Measurements from ENCODE around the gene MUC12.
"Not testable (repeated sequence)": the region's sequence is repeated elsewhere in the genome, so short reads cannot be mapped to it uniquely, and the experiment has no call there.

The MUC12 gene

DNA sequence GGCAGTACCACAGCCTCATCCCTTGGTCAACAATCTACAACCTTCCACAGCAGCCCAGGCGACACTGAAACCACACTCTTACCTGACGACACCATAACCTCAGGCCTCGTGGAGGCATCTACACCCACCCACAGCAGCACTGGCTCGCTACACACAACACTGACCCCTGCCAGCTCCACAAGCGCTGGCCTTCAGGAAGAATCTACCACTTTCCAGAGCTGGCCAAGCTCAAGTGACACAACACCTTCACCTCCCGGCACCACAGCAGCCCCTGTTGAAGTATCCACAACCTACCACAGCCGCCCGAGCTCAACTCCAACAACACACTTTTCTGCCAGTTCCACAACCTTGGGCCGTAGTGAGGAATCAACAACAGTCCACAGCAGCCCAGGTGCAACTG, 25.3 kb downstream of the MUC12 start:
- DNase-seq (ENCODE audit: low spot score): not testable (repeated sequence)

DNA sequence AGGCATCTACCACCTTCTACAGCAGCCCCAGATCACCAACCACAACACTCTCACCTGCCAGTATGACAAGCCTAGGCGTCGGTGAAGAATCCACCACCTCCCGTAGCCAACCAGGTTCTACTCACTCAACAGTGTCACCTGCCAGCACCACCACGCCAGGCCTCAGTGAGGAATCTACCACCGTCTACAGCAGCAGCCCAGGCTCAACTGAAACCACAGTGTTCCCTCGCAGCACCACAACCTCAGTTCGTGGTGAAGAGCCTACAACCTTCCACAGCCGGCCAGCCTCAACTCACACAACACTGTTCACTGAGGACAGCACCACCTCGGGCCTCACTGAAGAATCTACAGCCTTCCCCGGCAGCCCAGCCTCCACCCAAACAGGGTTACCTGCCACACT, 29.2 kb downstream of the MUC12 start:
- DNase-seq (ENCODE audit: low spot score): not testable (repeated sequence)

DNA sequence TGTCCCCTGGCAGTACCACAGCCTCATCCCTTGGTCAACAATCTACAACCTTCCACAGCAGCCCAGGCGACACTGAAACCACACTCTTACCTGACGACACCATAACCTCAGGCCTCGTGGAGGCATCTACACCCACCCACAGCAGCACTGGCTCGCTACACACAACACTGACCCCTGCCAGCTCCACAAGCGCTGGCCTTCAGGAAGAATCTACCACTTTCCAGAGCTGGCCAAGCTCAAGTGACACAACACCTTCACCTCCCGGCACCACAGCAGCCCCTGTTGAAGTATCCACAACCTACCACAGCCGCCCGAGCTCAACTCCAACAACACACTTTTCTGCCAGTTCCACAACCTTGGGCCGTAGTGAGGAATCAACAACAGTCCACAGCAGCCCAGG, 30.0 kb downstream of the MUC12 start:
- DNase-seq (ENCODE audit: low spot score): not testable (repeated sequence)

DNA sequence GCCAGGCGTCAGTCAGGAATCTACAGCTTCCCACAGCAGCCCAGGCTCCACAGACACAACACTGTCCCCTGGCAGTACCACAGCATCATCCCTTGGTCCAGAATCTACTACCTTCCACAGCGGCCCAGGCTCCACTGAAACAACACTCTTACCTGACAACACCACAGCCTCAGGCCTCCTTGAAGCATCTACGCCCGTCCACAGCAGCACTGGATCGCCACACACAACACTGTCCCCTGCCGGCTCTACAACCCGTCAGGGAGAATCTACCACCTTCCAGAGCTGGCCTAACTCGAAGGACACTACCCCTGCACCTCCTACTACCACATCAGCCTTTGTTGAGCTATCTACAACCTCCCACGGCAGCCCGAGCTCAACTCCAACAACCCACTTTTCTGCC, 30.7 kb downstream of the MUC12 start:
- DNase-seq (ENCODE audit: low spot score): not testable (repeated sequence)

DNA sequence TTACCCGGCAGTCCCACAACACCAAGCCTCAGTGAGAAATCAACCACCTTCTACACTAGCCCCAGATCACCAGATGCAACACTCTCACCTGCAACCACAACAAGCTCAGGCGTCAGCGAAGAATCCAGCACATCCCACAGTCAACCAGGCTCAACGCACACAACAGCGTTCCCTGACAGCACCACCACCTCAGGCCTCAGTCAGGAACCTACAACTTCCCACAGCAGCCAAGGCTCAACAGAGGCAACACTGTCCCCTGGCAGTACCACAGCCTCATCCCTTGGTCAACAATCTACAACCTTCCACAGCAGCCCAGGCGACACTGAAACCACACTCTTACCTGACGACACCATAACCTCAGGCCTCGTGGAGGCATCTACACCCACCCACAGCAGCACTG, 33.0 kb downstream of the MUC12 start:
- DNase-seq (ENCODE audit: low spot score): not testable (repeated sequence)

DNA sequence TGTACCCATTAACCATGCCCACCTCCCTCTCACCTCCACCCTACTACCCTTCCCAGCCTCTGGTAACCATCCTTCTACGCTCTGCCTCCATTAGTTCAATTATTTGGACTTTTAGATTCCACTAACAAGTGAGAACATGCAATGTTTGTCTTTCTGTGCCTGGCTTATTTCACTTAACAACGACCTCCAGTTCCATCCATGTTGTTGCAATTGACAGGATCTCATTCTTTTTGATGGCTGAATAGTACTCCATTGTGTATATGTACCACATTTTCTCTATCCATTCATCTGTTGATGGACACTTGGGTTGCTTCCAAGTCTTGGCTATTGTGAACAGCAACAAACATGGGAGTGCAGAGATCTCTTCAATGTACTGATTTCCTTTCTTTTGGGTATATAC, 38.0 kb downstream of the MUC12 start:
- DNase-seq (ENCODE audit: low spot score): not testable (repeated sequence)

DNA sequence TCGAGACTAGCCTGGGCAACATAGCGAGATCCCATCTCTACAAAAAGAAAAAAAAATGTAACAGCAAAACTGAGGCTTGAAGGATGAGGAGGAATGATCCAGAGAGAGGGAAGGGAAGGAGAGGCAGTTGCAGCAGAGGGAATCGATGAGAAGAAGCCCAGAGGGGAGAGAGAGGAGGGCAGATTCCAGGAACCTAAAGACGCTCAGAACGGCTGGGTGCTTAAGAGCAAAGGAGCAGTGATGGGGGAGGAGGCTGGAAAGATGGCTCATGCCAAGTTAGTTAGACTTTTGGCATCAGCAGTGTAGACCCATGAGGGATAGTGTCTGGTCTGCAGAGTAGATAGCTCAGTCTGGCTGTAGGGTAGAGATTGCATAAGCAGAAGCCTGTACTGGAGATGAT, 40.3 kb downstream of the MUC12 start:
- DNase-seq (ENCODE audit: low spot score): no peak

DNA sequence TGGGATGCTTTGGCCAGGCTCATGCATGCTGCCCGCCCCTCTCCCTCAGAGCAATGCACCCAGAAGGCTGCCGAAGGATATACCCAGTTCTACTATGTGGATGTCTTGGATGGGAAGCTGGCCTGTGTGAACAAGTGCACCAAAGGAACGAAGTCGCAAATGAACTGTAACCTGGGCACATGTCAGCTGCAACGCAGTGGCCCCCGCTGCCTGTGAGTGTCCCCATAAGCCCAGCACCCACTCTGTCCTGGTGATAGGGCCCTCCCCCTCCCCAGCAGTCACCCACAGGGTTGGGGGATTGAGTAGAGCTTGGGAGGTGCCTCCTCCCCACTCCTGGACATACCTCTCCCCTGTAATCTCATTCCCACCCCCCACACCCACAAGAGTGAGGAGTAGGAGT, 43.6 kb downstream of the MUC12 start:
- DNase-seq (ENCODE audit: low spot score): no peak

DNA sequence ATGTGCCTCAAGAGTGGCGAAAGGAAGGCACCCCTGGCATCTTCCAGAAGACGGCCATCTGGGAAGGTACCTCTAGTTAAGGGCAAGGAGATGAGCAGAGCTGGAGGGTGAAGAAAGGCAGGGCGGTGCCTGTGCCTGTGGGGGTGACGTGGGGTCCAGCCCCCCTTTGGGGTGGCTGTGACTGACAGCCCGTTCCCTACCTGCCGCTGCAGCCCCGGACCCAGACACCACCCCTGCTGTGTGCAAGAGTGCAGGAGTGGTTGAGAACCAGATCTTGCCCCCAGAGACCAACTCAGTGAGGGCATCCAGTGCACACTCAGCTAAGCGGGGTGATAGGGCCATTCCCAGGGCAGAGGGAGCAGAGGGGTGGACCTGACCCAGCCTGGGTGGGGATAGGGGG, 46.3 kb downstream of the MUC12 start:
- no peak for DNase-seq (ENCODE audit: low spot score)

DNA sequence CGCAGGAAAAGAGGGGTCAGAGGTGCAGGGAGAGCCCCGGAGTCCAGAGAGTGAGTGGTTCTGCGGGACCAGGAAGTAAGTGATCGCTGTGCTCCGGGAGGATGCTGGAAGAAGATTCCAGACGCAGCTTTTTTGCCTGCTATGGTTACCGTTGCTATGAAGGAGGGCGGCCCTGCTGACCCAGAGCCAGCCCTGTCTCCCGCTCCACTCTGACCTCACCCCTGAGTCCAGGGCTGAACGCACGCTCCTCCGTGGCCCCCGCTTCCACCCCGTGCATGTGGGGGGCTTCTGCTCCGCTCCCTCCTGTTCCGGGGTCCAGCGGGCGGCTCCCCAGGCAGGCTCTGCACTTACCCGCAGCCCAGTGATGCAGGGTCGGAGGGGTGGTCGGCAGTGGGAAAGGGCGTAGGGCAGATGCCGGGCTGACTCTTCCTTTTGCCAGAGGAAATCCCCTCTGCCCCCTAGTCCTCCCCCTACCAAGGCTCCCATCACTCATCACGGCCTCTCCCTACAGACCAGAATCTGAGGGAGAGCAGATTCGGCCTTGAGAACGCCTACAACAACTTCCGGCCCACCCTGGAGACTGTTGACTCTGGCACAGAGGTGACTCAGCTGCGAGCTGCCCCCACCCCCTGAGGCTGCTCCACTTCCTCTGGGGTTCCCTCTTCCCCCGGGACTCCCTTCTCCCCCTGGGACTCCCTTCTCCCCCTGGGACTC, 47.9 kb downstream of the MUC12 start:
- peak; percentile 83 for DNase-seq (ENCODE audit: low spot score)

DNA sequence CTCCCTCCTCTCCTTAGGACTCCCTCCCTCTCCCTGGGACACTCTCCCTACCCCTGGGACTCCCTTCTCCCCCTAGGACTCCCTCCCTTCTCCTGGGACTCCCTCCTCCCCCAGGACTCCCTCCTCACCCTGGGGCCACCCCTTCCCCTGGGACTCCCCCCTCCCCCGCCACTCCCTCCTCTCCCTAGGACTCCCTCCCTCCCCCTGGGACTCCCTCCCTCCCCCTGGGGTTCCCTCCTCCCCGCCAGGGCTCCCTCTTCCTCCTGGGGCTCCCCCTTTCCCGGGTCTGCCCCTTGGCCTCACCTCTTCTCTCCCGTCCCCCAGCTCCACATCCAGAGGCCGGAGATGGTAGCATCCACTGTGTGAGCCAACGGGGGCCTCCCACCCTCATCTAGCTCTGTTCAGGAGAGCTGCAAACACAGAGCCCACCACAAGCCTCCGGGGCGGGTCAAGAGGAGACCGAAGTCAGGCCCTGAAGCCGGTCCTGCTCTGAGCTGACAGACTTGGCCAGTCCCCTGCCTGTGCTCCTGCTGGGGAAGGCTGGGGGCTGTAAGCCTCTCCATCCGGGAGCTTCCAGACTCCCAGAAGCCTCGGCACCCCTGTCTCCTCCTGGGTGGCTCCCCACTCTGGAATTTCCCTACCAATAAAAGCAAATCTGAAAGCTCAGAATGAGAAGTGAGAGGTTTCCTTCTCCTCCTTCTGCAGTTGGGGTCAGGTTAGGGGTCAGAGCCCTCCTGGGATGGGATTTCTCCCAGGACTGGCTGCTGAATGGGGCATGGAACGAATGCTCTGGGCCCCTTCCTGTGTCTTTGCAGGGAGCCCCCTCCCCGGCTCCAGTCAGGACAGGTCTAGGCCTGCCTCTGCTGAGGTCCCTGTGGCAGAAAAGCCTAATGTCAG, 49.2 kb downstream of the MUC12 start:
- DNase-seq (ENCODE audit: low spot score): peak; percentile 70

DNA sequence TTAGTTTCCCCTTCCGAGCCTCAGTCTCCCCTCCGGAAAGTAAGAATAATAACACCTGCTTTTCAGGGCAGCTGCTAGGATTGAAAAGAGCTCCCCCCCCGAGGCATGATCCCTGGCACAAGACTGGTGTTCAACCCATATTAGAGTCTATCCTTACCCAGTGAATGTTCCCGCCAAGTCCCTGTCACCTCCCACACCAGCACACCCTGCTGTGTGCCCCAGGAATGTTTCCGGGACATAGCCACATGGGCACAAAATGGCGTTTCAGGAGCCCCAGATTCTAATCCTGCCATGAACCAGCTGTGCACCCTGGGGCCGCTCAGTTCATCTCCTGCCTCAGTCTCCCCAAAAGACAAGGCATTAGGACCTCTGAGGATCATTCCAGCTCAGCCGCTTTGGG, 51.1 kb downstream of the MUC12 start:
- DNase-seq (ENCODE audit: low spot score): no peak

DNA sequence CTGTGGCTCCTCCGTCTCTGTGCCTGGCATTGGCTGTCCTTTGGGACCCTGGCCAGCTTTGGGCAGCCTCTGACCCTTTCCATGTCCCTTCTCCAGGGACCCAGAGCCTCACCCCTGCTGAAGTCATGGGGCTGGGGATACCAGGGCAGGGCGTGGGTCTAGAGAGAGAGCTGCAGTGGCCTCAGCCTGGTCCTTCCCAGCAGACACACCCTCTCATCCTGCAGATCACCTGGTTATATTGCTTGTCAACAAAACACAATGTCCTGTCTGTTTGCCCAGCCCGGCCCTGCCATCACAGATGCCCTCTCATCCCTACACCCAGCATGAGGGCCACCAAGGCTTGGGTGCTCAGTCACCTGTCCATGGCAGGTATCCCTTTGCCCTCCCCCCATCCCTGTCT, 52.3 kb downstream of the MUC12 start:
- no peak for DNase-seq (ENCODE audit: low spot score)

DNA sequence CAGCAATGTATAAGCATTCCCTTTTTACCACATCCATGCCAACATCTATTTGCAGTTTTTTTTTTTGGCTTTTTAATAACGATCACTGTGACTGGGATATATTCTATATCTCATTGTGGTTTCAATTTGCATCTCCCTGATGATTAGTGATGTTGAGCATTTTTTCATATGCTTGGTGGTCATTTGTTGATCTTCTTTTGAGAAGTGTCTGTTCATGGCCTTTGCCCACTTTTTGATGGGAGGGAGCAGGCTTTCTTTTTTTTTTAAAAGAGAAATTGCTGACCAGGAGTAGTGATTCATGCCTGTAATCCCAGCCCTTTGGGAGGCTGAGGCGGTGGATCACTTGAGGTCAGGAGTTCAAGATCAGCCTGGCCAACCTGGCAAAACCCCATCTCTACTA, 54.5 kb downstream of the MUC12 start:
- DNase-seq (ENCODE audit: low spot score): no peak

DNA sequence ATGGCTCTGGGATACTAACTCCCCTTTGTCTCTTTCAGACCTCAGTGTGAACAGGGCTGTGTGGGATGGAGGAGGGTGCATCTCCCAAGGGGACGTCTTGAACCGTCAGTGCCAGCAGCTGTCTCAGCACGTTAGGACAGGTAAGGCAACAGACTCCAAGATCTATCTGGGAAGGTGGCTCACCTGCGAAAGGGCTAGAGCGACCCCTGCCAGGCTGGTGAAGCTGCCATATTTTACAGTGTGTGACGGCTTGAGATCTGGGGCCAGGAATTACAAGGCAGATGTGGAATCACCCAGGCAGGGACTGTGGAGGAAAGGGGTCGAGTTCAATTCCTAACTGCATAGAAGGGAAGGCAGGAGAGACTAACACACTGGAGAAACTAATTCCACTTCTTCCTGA, 61.7 kb downstream of the MUC12 start:
- DNase-seq (ENCODE audit: low spot score): no peak

DNA sequence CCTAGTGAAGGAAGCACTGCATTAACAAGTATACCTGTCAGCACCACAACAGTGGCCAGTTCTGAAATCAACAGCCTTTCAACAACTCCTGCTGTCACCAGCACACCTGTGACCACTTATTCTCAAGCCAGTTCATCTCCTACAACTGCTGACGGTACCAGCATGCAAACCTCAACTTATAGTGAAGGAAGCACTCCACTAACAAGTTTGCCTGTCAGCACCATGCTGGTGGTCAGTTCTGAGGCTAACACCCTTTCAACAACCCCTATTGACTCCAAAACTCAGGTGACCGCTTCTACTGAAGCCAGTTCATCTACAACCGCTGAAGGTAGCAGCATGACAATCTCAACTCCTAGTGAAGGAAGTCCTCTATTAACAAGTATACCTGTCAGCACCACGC, 66.6 kb downstream of the MUC12 start:
- no peak for DNase-seq (ENCODE audit: low spot score)

DNA sequence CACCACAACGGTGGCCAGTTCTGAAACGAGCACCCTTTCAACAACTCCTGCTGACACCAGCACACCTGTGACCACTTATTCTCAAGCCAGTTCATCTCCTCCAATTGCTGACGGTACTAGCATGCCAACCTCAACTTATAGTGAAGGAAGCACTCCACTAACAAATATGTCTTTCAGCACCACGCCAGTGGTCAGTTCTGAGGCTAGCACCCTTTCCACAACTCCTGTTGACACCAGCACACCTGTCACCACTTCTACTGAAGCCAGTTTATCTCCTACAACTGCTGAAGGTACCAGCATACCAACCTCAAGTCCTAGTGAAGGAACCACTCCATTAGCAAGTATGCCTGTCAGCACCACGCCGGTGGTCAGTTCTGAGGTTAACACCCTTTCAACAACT, 71.9 kb downstream of the MUC12 start:
- DNase-seq (ENCODE audit: low spot score): not testable (repeated sequence)

DNA sequence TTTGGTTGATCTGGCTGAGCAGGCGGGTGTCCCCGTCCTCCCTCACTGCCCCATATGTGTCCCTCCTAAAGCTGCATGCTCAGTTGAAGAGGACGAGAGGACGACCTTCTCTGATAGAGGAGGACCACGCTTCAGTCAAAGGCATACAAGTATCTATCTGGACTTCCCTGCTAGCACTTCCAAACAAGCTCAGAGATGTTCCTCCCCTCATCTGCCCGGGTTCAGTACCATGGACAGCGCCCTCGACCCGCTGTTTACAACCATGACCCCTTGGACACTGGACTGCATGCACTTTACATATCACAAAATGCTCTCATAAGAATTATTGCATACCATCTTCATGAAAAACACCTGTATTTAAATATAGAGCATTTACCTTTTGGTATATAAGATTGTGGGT, 89.0 kb downstream of the MUC12 start:
- peak; percentile 86 for DNase-seq (ENCODE audit: low spot score)

DNA sequence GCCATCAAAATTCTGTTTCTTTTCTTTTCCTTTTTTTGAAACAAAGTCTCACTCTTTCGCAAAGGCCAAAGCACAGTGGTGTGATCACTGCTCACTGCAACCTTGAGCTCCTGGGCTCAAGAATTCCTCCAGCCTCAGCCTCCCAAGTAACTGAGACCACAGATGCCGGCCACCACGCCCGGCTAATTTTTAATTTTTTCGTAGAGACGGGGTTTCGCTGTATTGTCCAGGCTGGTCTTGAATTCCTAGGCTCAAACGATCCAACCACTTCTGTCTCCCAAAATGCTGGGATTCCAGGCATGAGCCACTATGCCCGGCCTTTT, 90.2 kb downstream of the MUC12 start:
- no peak for DNase-seq (ENCODE audit: low spot score)

DNA sequence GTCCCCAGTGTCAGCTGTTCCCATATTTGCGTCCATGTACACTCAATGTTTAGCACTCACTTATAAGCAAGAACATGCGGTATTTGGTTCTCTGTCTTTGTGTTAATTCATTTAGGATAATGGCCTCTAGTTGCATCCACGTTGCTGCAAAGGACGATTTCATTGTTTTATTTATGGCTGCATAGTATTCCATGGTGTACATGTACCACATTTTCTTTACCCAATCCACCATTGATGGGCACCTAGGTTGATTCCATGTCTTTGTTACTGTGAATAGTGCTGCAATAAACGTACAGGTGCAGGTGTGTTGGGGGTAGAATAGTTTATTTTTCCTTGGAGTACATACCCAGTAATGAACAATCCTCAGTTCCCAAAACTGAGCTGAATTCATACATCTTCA, 91.6 kb downstream of the MUC12 start:
- no peak for DNase-seq (ENCODE audit: low spot score)

DNA sequence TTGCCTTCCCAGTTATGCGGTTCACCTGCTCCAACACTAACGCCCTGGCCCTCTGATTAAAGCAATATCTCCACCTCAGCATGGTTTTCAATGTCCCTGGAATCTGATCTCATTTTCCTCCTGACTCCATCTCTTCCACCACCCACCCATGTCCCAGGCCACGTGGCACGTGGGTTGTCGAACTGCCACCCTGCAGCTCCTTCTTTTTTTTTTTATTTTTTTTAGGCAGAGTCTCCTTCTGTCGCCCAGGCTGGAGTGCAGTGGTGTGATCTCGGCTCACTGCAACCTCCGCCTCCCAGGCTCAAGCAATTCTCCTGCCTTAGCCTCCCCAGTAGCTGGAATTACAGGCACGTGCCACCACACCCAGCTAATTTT, 94.8 kb downstream of the MUC12 start:
- DNase-seq (ENCODE audit: low spot score): not testable (repeated sequence)

DNA sequence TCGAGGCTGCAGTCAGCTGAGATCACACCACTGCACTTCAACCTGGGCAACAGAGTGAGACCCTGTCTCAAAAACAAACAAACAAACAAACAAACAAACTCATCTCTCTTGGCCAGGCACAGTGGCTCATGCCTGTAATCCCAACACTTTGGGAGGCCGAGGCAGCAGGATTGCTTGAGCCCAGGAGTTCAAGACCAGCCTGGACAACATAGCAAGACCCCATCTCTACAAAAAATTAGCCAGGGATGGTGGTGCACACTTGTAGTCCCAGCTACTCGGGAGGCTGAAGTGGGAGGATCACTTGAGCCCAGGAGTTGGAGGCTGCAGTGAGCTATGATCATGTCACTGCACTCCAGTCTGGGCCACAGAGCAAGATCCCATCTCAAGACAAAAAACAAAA, 95.8 kb downstream of the MUC12 start:
- not testable (repeated sequence) for DNase-seq (ENCODE audit: low spot score)

DNA sequence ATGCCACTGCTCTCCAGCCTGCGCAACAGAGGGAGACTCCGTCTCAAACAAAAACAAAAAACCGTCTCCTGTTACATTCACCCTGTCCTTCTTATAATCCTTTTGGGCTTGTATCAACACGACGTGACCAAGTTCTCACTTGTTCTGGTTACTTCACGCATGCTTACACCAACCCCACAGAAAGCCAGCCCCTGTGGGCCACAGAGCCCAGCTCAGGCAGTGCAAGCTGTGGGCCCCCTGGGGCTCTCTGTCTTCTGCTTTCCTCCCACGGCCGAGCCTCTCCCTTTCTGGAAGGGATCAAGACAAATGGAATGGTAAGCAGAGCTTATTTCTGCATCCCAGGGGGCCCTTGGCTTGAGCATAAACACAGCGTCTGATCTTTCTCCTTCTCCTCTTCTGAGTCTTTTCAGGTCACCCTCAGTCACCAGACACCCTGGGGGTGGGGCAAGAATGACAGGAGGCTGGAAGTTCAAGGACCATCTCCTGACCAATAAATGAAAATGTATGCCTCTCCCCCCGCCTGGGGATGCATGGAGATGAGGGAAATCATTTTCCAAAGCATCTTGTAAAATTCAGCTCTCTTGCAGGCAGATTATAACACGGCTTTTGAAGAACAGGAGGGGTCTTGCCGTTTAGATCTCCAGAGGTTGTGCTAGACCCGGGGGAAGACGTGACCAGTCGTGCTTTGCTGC, 96.9 kb downstream of the MUC12 start:
- no peak for DNase-seq (ENCODE audit: low spot score)
